Stimulated activated CD8-positive, alpha-beta memory T cell treated with anti-CD3 and anti-CD28 coated beads, Interleukin-15, amount 100 ng/mL, for 1 hour (primary cell): Measurements from ENCODE around the gene MEP1A.
"Not testable (repeated sequence)": the region's sequence is repeated elsewhere in the genome, so short reads cannot be mapped to it uniquely, and the experiment has no call there.

Experiments used
- DNase-seq: peaks from one replicate; pipeline ENCODE4 v3.0.0-alpha.2; 2020; ENCODE audit warnings: low read depth

Gene MEP1A, protein sequence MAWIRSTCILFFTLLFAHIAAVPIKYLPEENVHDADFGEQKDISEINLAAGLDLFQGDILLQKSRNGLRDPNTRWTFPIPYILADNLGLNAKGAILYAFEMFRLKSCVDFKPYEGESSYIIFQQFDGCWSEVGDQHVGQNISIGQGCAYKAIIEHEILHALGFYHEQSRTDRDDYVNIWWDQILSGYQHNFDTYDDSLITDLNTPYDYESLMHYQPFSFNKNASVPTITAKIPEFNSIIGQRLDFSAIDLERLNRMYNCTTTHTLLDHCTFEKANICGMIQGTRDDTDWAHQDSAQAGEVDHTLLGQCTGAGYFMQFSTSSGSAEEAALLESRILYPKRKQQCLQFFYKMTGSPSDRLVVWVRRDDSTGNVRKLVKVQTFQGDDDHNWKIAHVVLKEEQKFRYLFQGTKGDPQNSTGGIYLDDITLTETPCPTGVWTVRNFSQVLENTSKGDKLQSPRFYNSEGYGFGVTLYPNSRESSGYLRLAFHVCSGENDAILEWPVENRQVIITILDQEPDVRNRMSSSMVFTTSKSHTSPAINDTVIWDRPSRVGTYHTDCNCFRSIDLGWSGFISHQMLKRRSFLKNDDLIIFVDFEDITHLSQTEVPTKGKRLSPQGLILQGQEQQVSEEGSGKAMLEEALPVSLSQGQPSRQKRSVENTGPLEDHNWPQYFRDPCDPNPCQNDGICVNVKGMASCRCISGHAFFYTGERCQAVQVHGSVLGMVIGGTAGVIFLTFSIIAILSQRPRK

DNA sequence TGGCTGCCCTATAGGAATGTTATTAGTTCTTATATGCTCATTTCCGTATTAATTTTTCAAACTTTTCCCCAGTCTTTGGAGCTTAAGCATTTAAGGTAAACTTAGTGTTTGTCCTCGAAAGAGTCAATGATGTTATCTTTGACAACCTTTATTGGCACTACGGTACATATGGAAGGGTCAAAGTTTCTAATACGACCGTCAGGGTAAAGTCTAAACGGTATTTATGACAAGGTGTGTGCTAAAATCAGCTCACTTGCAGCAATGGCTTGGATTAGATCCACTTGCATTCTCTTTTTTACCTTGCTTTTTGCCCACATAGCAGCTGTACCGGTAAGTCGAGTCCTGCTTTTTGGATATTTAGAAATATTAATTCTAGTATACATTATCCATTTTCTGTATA lies at the start of gene MEP1A:
Gene MEP1A (plus strand): TSS at position 252 of the 400 bp plus-strand sequence. CDS start 10 bp downstream, at position 262.
- no peak for DNase-seq

DNA sequence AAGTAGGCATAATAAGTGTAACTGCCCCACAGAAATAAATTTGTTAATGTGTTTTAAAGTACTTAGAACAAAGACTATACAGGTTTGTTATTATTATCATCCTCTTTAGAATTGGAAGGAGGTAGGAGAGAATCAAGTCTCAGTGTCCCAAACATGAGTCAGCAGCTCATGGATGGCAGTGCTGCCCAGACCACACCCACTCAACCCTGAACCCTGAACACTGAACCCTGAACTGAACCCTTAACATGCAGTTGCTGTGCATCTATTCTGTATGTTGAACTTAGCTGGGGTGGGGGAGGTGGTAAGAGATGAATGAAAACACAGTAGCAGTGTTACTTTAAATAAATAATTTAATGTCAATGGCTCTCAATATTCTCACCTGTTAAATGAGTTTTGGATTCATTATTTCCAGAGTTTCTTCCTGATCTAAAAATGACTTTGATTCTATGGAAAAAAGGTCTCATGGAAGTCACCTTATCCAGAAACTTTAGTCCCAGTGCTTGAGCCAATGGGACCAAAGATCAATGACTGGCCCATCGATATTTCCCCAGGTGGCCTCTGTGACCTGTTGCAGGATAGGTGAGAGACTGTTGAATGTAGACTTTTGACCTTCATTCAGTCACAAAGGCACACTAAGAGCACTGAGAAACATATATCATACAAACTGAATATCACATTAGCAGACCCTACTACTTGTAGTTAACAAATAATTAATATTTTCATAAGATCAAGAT lies 49.6 kb upstream of the MEP1A start:
- DNase-seq = no peak

DNA sequence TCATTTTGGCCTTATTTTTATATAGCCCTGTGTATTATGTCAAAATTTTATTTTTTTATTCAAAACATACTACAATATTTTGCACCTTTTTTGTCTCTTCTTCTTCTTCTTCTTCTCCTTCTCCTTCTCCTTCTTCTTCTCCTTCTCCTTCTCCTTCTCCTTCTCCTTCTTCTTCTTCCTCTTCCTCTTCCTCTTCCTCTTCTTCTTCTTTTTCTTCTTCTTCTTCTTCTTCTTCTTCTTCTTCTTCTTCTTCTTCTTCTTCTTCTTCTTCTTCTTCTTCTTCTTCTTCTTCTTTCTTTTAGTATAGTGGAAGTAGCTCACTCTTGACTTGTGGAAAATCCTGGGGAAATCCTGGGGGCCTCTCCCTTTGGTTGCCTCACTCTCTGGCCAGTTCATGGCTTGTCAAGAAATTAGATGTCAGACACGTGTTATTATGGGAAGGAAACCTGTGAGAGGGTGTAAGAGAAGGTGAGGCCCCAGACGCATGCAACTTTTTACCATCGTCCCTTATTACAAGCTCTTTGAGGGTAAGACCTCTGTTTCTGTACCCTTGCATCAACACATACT lies 48.9 kb upstream of the MEP1A start:
- not testable (repeated sequence) for DNase-seq

DNA sequence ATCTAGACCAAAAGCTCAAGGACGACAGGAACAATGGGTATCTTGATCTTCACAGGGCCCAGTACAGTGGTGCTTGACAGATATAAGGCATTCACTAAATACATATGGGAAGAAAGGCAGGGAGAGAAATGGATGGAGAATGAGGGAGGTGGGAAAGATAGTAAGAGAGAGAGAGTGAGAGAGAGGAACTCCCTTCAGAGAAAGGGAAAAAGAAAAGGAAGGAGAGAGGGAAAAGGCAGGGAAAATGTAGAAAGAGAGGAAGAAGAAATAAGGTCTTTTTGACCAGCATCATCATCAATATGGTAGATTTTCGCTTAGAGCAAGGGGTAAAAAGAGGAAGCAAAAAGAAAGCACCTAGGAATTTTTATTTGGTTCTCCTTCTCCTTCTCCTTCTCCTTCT lies 47.2 kb upstream of the MEP1A start:
- DNase-seq = no peak

DNA sequence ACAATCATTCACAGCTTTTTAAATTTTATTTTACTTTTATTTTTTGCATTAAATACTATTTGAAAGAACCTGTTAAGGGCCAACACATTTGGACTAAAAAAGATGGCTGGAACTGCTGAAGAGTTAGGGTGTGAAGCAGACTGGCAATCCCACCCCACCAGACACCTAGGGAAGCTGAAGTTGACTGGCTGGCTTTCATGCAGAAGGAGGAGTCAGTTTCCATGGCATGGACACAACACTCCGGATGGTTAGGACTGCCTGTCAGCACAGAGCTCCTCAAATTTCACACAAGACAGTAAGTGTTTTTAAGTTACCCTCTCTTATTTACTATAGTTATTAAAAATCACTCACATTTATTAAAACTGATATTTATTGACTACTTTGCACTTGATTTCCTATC lies 46.5 kb upstream of the MEP1A start, which contains the start of gene ANKRD66:
Gene ANKRD66 (plus strand): TSS at position 238 of the 400 bp plus-strand sequence. CDS start 5,016 bp downstream, outside the sequence.
- no peak for DNase-seq

DNA sequence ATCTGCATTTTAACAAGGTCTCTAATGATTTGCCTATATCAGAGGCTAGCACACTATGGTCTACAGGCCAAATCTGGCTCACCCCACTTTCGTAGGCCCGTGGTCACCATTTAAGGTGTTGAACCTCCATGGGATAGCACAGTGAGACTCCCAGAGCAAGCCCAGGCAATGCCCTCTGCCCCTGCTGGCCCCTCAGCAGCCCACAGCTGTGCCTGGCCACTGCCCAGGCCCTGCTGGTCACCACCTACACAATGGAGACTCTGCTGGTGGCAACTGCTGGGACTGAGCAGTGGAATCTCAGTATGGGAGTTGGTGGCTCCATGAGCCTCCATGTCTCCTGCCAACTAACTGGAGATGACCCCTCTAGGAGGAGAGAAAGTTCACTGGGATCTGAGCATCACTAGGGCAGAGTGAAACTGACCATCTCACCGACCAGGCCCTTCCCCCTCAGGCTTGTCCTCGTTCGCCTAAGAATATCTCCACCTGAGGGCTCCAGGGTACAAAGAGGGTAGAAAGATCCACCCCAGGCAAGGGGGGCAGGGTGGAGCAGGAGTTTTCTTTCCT lies 44.2 kb upstream of the MEP1A start:
- DNase-seq = no peak

DNA sequence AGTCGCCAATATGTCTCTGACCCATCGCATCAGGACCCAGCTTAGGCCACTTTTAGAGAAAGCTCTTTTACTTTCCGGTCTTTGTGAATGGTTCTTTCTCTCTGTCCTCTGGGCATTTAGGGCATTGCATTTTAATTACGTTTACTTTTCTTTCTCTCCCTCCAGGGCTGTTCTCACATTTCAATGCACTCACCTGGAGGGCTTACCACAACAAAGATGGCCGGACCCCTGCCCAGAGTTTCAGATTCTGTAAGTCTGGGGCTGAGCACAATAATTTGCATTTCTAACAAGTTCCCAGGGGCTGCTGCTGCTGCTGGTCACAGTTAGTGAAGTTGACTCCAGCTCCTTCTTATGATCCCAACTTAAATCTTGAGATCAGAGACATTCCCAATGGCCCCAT lies 43.5 kb upstream of the MEP1A start:
- DNase-seq = no peak

DNA sequence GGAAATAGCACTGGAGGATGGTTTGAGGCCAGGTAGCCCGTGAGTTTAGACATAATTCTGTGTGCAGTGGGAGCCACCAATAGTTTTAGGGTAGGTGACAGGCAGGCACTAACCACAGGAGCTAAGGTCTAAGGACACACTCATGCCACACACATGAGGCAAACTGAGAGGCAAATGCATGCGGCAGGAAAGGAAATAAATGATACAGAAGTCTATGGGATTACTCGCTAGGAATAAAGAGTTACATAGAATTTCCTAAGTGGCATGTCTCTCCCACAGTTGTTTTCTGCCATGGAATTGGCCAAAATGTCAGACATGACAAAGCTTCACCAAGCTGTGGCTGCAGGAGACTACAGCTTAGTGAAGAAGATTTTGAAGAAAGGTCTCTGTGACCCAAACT lies 41.5 kb upstream of the MEP1A start:
- DNase-seq = no peak

DNA sequence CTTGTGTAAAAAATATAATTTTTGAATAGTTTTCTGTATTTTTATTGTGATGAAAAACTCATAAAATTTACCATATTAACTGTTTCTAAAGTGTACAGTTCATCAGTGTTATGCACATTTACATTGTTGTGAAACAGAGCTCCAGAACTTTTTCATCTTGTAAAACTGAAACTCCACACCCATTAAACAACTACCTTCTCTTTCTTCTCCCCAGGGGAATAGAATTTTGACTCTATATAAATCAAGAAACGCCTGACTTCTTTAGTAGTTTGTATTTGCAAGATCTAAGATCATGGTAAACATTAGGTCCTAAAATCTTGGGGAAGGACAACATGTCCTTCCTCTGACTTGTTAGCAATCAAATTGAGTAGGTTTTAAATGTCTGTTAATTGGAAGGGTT lies 37.3 kb upstream of the MEP1A start:
- no peak for DNase-seq

DNA sequence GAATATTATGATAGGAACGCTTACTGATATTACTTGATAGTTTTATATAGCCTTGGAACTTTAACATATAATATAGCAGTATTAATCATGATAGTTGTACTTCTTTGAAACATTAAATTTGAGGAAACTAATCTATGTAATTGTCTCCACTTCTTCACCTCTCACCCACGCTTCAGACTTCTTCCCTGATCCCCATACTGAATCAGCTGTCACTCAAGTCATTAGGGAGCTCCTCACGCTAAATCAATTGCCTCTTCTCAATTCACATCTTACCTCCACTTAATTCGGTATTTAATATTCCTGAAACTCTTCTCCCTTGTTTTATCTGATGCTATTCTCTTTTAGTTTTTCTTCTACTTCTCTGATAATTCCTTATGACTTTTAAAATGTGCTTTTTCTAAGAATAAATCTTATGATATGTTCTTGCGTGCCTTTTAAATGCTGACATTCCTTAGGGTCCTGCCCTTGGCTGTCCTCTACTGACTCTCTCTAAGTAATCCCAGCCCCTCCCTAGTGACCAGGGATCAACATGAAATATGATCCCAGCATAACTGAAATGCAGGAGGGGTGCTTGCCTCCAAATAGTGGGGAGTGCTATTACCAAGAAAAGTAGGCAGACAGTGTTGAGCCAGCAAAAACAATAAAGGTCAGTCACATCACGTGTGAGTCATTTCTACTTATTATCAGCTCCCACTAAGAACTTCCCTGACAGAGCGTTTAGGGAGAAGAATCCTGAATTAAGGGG lies 36.5 kb upstream of the MEP1A start:
- DNase-seq = no peak

DNA sequence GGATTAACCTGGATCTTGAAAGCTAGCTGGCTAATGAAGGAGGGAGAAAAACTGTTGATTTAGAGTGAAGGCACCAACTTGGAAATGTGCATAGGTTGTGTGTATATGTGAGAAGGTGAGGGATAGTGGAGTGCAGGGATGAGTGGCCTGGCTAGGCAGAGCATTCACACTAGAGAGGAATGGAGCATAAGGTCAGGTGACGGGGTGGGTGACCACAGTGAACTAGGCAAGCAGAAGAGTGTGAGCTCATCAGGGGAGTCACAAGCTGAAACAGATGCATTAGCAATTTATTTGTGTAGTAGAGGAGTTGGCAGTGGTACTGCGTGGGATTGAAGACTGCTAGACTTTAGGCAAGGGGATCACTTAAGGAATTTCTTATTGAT lies 36.0 kb upstream of the MEP1A start:
- no peak for DNase-seq

DNA sequence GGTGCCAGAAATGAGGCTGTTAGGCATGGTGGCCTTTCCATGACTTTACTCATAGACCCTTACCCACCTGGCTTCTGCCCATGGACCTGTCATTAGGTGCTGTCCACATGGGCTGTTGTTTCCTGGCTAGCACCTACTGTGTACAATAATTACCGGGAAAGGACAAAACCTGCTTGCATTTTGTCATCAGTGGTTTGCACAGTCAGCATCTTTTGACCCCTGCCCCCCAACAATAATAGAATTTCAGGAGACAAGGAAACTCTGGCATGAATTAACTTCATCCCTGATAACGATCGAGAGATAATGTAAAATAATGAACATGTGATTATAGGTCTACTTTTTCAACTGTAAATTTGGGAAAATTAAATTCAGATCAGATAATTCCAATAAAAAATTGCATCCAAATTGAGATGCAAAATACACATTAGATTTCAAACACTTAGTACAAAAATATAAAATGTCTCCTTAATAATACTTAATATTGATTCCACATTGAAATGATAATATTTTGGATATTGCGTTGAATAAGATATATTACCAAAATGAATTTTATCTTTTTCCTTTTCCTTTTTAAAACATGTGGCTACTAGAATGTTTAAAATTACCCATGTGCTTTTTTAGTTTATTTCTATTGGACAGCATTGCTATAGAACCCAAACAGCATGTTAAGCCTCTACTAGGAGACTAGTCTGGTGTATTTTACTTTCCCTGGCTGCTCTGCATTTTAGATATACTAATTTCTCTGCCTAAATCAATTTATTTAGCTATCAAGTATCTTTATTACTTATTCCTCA lies 34.0 kb upstream of the MEP1A start:
- DNase-seq = no peak

DNA sequence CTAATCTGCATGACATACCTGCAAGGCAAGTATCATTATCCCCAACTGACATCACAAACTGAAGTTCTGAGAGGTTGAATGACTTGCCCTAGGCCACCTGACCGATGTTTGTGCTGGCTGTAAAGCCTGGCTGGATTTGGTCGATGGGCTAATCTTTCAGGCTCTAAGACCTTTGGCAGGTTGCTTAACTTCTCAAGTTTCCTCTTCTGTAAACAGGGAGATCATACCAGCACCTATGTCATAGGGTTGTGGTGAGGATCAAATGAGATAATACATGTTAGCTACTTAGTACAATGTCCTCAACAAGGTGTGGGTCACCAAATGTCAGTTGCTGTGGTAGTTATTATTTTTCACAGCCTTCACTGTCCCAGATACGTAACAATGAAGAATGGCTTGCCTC lies 32.3 kb upstream of the MEP1A start:
- DNase-seq = no peak

DNA sequence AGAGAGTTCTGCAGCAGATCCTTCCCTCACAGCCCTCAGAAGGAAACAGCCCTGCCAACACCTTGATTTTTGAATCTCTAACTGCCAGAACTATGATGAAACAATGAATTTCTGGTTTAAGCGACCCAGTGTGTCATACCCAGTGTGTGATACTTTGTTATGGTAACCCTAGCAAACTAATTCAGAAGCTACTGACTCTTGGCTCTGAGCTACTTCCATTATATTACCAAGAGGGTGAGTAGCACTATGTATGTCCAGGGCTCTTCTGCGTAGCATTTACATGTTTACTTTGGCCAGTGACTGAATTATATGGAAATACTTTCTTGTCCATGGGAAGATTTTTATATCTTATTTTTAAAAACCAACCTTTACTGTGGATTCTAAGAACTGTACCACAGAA lies 29.7 kb upstream of the MEP1A start:
- no peak for DNase-seq

DNA sequence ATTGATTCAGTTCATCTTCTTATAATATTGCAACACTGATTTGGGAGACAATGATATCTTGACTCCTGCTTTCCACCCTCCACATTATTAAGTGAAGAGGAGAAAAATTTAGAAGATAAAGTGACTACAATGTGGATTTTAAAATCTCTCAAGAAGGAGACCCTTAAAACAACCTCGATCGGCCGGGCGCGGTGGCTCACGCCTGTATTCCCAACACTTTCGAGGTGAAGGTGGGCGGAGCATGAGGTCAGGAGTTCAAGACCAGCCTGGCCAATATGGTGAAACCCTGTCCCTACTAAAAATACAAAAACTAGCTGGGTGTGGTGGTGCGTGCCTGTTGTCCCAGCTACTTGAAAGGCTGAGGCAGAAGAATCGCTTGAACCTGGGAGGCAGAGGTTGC lies 28.9 kb upstream of the MEP1A start:
- not testable (repeated sequence) for DNase-seq

DNA sequence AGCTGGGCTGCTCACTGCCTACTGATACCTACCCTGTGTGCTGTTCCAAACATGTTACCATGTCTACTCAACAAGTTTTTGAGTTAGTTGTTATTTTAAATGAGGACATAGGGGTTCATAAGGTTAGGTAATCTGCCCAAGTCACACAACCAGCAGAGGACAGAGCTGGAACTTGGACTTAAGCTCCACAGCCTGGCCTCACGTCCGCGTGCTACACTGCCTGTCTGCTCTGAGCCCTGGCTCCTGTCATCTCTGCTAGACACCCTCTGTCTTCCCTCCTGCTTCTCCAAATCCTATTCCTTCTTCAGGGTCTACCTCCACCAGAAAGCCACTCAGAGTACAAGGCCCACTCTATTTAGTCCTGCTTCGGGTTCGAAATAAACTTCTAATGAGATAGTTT lies 28.2 kb upstream of the MEP1A start:
- no peak for DNase-seq

DNA sequence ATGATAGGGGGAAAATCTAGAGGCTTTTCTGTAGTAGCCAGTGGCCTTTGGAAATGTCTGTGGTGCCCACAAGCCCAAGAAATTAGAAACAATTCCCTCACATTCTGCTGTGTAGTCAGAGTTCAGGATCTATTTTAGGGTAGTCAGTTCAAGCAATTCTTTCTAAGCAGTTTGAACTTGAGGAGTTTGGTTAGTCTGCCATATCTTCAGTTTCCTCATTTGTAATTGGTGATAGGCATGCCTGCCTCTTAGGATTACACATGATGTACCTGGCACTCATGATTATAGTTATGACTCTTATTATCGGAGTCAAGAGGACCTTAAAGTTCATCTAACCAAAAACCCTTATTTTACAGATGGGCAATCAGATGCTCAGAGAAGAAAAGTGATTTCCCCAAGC lies 21.2 kb upstream of the MEP1A start:
- DNase-seq = no peak

DNA sequence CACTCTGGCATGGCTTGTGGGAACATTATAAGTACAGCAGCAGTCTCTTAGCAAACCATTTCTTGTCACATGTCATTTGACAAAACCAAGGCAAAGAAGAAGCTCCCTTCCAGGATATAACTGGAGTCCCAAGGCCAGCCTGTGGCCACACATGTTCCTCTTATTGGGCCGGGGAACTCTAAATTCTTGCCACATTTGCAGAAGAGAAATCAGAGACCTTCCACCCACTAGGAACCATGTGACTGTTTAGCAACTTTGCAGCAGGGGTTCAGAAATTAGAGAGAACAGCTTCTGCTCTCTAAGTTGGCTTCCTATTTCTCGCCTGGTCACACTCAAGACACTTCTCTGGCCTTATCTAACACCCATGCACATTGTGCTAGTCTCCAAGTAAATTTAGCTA lies 20.4 kb upstream of the MEP1A start:
- no peak for DNase-seq

DNA sequence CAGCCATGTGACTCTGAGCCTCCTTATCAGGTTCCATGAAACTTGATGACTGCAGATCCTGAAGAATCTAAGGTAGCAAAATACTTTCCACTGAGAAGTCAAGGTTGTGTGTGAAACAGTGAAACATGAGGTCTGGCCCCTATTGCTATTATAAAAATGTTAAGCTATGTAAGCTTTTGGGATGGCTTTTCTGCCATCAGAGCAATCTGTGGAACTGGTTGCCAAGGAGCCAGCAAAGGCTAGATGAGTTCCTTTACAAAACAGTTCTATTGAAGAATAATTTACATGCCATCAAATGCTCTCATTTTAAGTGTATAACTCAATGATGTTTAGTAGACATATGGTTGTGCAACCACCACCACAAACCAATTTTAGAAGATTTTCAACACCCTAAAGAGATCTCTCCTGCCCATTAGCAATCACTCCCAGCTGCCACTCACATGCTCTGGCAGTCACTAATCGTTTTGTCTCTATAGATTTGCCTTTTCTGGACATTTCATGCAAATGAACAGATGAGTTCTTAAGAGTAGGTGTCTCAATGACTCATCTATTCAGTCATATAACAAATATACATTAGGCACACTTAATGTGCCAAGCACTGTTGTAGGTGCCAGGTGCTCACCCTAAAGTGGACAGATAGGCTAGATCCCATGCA lies 19.9 kb upstream of the MEP1A start:
- DNase-seq = no peak

DNA sequence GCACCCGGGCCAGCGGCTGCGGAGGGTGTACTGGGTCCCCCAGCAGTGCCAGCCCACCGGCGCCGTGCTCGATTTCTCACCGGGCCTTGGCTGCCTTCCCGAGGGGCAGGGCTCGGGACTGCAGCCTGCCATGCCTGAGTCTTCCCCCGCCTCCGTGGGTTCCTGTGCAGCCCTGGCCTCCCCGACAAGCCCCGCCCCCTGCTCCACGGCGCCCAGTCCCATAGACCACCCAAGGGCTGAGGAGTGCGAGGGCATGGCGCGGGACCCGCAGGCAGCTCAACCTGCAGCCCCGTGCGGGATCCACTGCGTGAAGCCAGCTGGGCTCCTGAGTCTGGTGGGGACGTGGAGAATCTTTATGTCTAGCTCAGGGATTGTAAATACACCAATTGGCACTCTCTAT lies 18.5 kb upstream of the MEP1A start:
- DNase-seq = not testable (repeated sequence)
